ENCODE measurements around the gene ADAMTS14. TPM values are rescaled to one million over a fixed set of nuclear protein-coding genes. Genes with fewer than 3 reads are reported as not detected.

The ADAMTS14 gene
- total RNA-seq, 1 experiment from 2014 or later, result 1.9 TPM

- TF ChIP-seq EZH2 (IDR thresholded peaks at IDR 0.05; ENCODE audit: low read depth) (no peak), CTCF (conservative IDR thresholded peaks at IDR 0.05) (no peak)
- no peak overlapping the region for H3K4me2 ChIP-seq
- no peak overlapping the region for H2AFZ ChIP-seq
- H3K4me3 ChIP-seq, result no peak overlapping the region
- peaks cover 31% of the 10 kb centered on the region for H3K4me1 ChIP-seq (replicated peaks; ENCODE audit: insufficient read depth)
- H3K9me3 ChIP-seq (ENCODE audit: insufficient read depth, low read depth), result peaks cover 7% of the 10 kb centered on the region; the same call in 1 of the 2 replicates
- intact Hi-C loops (cut with micrococcal nuclease; ENCODE audit: unreplicated experiment), result no loop called here
- H3K79me2 ChIP-seq (ENCODE audit: low read depth), result no peaks in the 10 kb centered on the region
- ChIA-PET CTCF (no interaction called here), POLR2A (ENCODE audit: unreplicated experiment) (no interaction called here)
- H3F3A ChIP-seq (ENCODE audit: insufficient read depth, low read depth), result peaks cover 11% of the 10 kb centered on the region; the same call in 1 of the 2 replicates
- no peaks in the 10 kb centered on the region for H3K36me3 ChIP-seq (ENCODE audit: low read depth)
- no peaks in the 10 kb centered on the region for H3K27me3 ChIP-seq (ENCODE audit: insufficient read depth, low read depth)
- BruUV-seq (replicated peaks), result no TSS peak
- no peaks in the 10 kb centered on the region for H3K9me2 ChIP-seq (ENCODE audit: insufficient read depth)
- peak in 1 of 2 experiments; percentile 41 for DNase-seq
- no peaks in the 10 kb centered on the region for H4K20me1 ChIP-seq (ENCODE audit: insufficient read depth)
- peak overlapping the region; percentile 41; the same call in 1 of the 2 replicates for H3K27ac ChIP-seq
These were observed 23.9 kb upstream of the ADAMTS14 start for GRCh38 chr10:70648427-70648826.

DNA sequence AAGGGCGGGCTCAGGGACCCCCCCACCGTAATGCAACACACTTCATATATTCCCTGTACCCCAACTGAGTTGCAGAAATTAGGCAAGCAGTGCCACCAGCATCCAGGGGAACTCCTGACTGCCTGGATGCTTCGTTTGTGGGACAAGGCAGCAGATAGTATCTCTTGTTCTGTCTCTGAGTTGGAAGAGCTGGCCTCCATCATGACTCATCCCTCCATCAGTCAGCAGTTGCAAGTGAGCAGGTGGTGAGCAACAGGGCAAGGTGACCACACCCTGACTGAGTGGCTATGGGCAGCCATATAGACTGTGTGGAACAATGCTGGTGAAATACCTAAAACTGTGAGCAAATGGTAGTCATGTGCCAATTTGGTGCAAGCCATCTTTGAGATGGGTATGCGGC, 22.8 kb upstream of the ADAMTS14 start:
- H2AFZ ChIP-seq, result no peak overlapping the region
- CTCF ChIA-PET, result no interaction called here
- no peak for TF ChIP-seq EZH2 (IDR thresholded peaks at IDR 0.05; ENCODE audit: low read depth)
- no peak for TF ChIP-seq CTCF (conservative IDR thresholded peaks at IDR 0.05)
- no TSS peak for BruUV-seq (replicated peaks)
- no peaks in the 10 kb centered on the region for H3K9me2 ChIP-seq (ENCODE audit: insufficient read depth)
- H3K4me1 ChIP-seq (replicated peaks; ENCODE audit: insufficient read depth), result peaks cover 31% of the 10 kb centered on the region
- peak overlapping the region; percentile 49 for H3K27ac ChIP-seq
- POLR2A ChIA-PET (ENCODE audit: unreplicated experiment), result no interaction called here
- no peak overlapping the region for H3K4me2 ChIP-seq
- H3K36me3 ChIP-seq (ENCODE audit: low read depth), result no peaks in the 10 kb centered on the region
- H3K9me3 ChIP-seq (ENCODE audit: insufficient read depth, low read depth), result peaks cover 7% of the 10 kb centered on the region; the same call in 1 of the 2 replicates
- no peaks in the 10 kb centered on the region for H3K27me3 ChIP-seq (ENCODE audit: insufficient read depth, low read depth)
- H3K4me3 ChIP-seq, result no peak overlapping the region
- no peaks in the 10 kb centered on the region for H4K20me1 ChIP-seq (ENCODE audit: insufficient read depth)
- intact Hi-C loops (cut with micrococcal nuclease; ENCODE audit: unreplicated experiment), result no loop called here
- no peaks in the 10 kb centered on the region for H3K79me2 ChIP-seq (ENCODE audit: low read depth)
- DNase-seq, result peak; percentile 55 to 86
- peaks cover 11% of the 10 kb centered on the region; the same call in 1 of the 2 replicates for H3F3A ChIP-seq (ENCODE audit: insufficient read depth, low read depth)

DNA sequence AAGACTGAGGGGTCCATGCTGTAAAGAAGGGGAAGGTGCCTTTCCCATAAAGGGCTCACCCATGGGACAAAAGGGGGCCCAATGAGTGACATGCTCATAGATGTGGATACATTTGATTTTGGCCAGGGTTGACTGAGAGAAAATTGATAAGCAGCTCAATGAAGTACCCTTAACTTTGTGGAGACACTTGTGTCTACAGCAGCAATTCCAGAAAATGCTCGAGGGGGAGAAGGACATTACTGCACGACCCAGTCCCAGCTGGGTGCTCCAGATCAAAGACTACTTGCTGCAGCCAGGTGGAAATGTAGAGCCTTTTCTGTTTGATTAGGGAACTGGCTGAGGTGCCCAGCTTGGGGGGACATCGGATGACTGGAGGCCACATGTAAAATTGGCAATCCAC, 22.2 kb upstream of the ADAMTS14 start:
- Histone ChIP-seq H3K79me2 (ENCODE audit: low read depth) (no peaks in the 10 kb centered on the region), H3K9me2 (ENCODE audit: insufficient read depth) (no peaks in the 10 kb centered on the region), H3K4me2 (no peak overlapping the region), H3K27ac (peak overlapping the region; percentile 49), H3K36me3 (ENCODE audit: low read depth) (no peaks in the 10 kb centered on the region), H3K9me3 (ENCODE audit: insufficient read depth, low read depth) (peaks cover 7% of the 10 kb centered on the region; the same call in 1 of the 2 replicates), H3K4me3 (no peak overlapping the region), H3K27me3 (ENCODE audit: insufficient read depth, low read depth) (no peaks in the 10 kb centered on the region), H2AFZ (no peak overlapping the region), H3F3A (ENCODE audit: insufficient read depth, low read depth) (peaks cover 11% of the 10 kb centered on the region; the same call in 1 of the 2 replicates), H3K4me1 (replicated peaks; ENCODE audit: insufficient read depth) (peaks cover 31% of the 10 kb centered on the region), H4K20me1 (ENCODE audit: insufficient read depth) (no peaks in the 10 kb centered on the region)
- intact Hi-C loops (cut with micrococcal nuclease; ENCODE audit: unreplicated experiment), result no loop called here
- DNase-seq, result no peak
- no TSS peak for BruUV-seq (replicated peaks)
- TF ChIP-seq CTCF (conservative IDR thresholded peaks at IDR 0.05) (no peak), EZH2 (IDR thresholded peaks at IDR 0.05; ENCODE audit: low read depth) (no peak)
- ChIA-PET POLR2A (ENCODE audit: unreplicated experiment) (no interaction called here), CTCF (no interaction called here)
